Activated CD8-positive, alpha-beta T cell treated with anti-CD3 and anti-CD28 coated beads for 36 hours (primary cell): ENCODE measurements around the gene OTUB1. TPM values are rescaled to one million over a fixed set of nuclear protein-coding genes. Genes with fewer than 3 reads are reported as not detected.

Experiments used
- ATAC-seq: fragments of 200-7000 bp; cut with Tn5 transposase; one replicate; pipeline ENCODE4 v1.10.0; 2021; ENCODE audit warnings: mild to moderate bottlenecking, moderate library complexity
- CTCF ChIA-PET: fragments of 350-600 bp; sonication (Branson Sonifier 250); formaldehyde crosslinking; loops from one replicate; lab custom pipeline; 2021; ENCODE audit warnings: antibody characterized with exemption; lab: Charles Lee
- POLR2A ChIA-PET: fragments of 350-600 bp; sonication (Branson Sonifier 250); formaldehyde crosslinking; loops from one replicate; lab custom pipeline; 2021; ENCODE audit warnings: antibody characterized with exemption; lab: Charles Lee
- DNase-seq: peaks from one replicate; pipeline ENCODE4 v3.0.0-alpha.2; 2020
- H3K27ac Mint-ChIP-seq: one replicate; pipeline ENCODE4 v1.8.0; 2021; ENCODE audit warnings: mild to moderate bottlenecking, mixed read lengths
- H3K27me3 Mint-ChIP-seq: one replicate; pipeline ENCODE4 v1.8.0; 2021; ENCODE audit warnings: mixed read lengths
- H3K36me3 Mint-ChIP-seq: one replicate; pipeline ENCODE4 v1.8.0; 2021; ENCODE audit warnings: low read depth, mixed read lengths
- H3K4me1 Mint-ChIP-seq: one replicate; pipeline ENCODE4 v1.8.0; 2021; ENCODE audit warnings: low read depth, mixed read lengths
- H3K4me3 Mint-ChIP-seq: one replicate; pipeline ENCODE4 v1.8.0; 2021; ENCODE audit warnings: mild to moderate bottlenecking, moderate library complexity, mixed read lengths
- H3K9me3 Mint-ChIP-seq: one replicate; pipeline ENCODE4 v1.8.0; 2021; ENCODE audit warnings: mixed read lengths
- CTCF ChIP-seq: fragments of 200-600 bp; IDR thresholded peaks from one replicate; pipeline ENCODE4 v1.8.0; 2022; ENCODE audit warnings: antibody characterized with exemption, mild to moderate bottlenecking
- intact Hi-C: fragments of 100-400 bp; cut with micrococcal nuclease; formaldehyde crosslinking; loops from one replicate; pipeline ENCODE4 v1.10.0; 2022
- total RNA-seq, 2 experiments: library from RNA; stranded (reverse); gene quantifications; one replicate each; pipeline ENCODE4 v1.2.3, GENCODE V29; 2021

The OTUB1 gene
- total RNA-seq, 2 experiments from 2014 or later, result 70.1 to 73.9 TPM

DNA sequence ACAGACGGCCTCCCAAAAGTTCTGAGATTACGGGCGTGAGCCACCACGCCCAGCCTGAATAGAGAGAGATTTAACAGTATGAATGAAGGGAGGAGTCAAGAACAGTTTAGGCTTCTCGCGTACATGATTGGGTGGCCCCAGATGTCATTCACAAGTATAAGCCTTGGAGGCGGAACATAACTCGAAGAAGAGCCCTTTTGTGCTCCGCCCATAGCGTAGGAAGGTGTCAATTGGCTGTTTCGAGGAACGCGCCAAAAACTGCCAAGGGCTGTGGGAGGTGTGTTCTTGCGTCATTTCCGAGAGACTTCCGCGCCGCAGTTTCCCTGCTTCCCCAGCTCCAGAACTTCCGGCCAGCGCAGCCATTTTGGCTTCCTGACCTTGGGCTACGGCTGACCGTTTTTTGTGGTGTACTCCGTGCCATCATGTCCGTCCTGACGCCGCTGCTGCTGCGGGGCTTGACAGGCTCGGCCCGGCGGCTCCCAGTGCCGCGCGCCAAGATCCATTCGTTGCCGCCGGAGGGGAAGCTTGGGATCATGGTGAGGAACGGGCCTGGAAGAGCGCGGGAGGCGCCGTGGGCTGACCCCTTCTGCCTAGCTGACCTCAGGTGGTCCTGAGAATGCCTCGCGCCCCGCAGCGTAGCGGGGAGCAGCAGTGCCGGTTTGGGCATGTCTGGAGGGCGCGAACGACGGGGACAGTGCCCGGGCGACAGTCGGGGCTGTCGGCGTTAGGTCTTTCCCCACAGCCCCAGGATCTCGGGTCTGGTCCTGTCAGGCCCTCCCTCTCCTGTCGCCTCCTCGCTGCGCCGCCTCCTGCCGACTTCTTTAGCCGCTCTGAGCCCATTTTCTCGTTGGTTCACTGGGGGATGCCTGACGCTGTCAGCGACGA, 11.7 kb upstream of the OTUB1 start, which contains the start of gene COX8A:
COX8A (plus strand) TSS at position 362 of the 885 bp plus-strand sequence; CDS start at position 423, 61 bp downstream.
- ChIA-PET CTCF (interaction anchor here (0.7 to 2.0 kb wide), 2 partner anchors 29 to 138 kb away, joined by 6 to 11 read pairs; no protein-coding TSS in a partner anchor), POLR2A (interaction anchor here (0.5 to 1.5 kb wide), 5 partner anchors 16 to 232 kb away, joined by 3 read pairs; partner anchors contain the start of gene FERMT3)
- peak within 1 kb of the TSS; percentile 100 for H3K27ac Mint-ChIP-seq
- peaks cover 27% of the 10 kb centered on the region for H3K4me1 Mint-ChIP-seq
- no peaks in the 10 kb centered on the region for H3K9me3 Mint-ChIP-seq
- no peaks in the 10 kb centered on the region for H3K27me3 Mint-ChIP-seq
- intact Hi-C loops, result no loop called here
- ATAC-seq, result peak; percentile 100
- peak within 1 kb of the TSS; percentile 100 for H3K4me3 Mint-ChIP-seq
- TF ChIP-seq CTCF, result no peak
- DNase-seq, result peak; percentile 99
- peaks cover 23% of the 10 kb centered on the region for H3K36me3 Mint-ChIP-seq

DNA sequence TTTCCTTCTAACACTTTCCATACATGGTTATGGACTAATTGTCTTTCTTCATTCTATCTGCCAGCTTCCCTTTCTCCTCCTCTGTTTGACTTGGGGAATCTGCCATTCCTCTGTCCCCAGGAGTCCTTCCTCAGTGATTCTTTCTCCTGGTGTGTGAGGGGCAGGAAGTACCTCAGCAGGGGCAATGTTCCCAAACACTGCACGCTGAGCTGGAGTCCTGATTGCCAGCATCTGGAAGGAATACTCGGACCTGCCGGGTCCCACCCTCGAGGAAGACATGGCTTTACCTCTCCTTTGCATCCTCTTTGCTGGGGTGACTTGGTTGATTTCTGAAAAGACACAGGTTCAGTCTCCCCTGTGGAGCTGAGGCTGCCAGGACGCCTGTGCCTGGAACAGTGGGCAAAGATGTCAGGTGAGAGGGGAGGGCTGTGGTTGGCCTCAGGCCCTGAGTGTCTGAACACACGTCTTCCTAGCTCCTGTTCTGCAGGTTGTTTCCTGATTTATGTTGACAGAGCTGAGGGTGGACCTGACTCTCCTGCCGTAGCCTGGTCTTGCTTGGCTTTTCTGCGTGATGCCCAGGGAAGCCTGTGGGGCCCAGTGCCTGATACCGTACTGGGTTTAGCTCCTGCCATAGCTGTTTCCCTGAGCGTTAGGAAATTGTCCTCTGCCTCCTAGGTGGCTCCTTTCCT, 7.5 kb upstream of the OTUB1 start:
- Mint-ChIP-seq H3K36me3 (peaks cover 23% of the 10 kb centered on the region), H3K27ac (no peak overlapping the region), H3K4me3 (no peak overlapping the region), H3K9me3 (no peaks in the 10 kb centered on the region), H3K27me3 (no peaks in the 10 kb centered on the region), H3K4me1 (peaks cover 25% of the 10 kb centered on the region)
- POLR2A ChIA-PET, result interaction anchor here (0.5 kb wide), 1 partner anchor 200 kb away, joined by 3 read pairs; no protein-coding TSS in a partner anchor
- TF ChIP-seq CTCF, result no peak
- ATAC-seq, result no peak
- intact Hi-C loops, result no loop called here
- CTCF ChIA-PET, result no interaction called here
- DNase-seq, result no peak

- CTCF ChIA-PET, result no interaction called here
These were observed 6.8 kb upstream of the OTUB1 start for GRCh38 chr11:63979426-63979825.

DNA sequence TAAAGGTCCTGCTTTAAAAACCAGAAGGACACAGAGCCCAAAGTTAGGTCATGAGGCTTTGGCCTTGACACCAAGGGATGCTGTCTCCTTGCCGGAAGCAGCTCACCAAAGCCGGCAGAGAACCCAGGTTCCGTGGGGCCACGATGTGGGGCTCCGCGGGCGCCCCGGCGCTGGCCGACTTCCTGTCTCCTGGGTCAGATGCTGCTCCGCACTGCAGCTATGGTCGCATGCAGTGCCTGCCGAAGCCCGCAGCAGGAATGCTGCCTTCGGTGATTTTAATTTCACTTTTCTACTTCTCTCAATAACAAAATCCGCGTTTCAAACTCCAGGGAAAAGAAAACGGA, 454 bp upstream of the OTUB1 start:
- Mint-ChIP-seq H3K4me3 (peak overlapping the region; percentile 82), H3K36me3 (peaks cover 21% of the 10 kb centered on the region), H3K27ac (peak overlapping the region; percentile 87), H3K27me3 (no peaks in the 10 kb centered on the region), H3K9me3 (no peaks in the 10 kb centered on the region), H3K4me1 (peaks cover 29% of the 10 kb centered on the region)
- ATAC-seq (peak; percentile 86), DNase-seq (peak; percentile 84)
- TF ChIP-seq CTCF, result no peak
- ChIA-PET CTCF (interaction anchor here (0.7 to 1.3 kb wide), 4 partner anchors 10 to 164 kb away, joined by 3 to 9 read pairs (median 4); no protein-coding TSS in a partner anchor), POLR2A (interaction anchor here (0.7 to 1.4 kb wide), 6 partner anchors 9 to 68 kb away, joined by 3 to 7 read pairs (median 4); no protein-coding TSS in a partner anchor)
- intact Hi-C loops, result no loop called here

More at GRCh38 chr11:63979426-63979825, 6.8 kb upstream of the OTUB1 start:
- H3K36me3 Mint-ChIP-seq, result peaks cover 19% of the 10 kb centered on the region
- H3K4me1 Mint-ChIP-seq, result peaks cover 21% of the 10 kb centered on the region
- no peak overlapping the region for H3K27ac Mint-ChIP-seq
- no peak for DNase-seq
- no peak overlapping the region for H3K4me3 Mint-ChIP-seq
- no peak for TF ChIP-seq CTCF
- H3K9me3 Mint-ChIP-seq, result no peaks in the 10 kb centered on the region
- no peak for ATAC-seq
- H3K27me3 Mint-ChIP-seq, result no peaks in the 10 kb centered on the region
- intact Hi-C loops, result no loop called here
- POLR2A ChIA-PET, result no interaction called here
